HCT116 (cell line): ENCODE data around the gene KLHL40. TPM values are rescaled to one million over a fixed set of nuclear protein-coding genes. Genes with fewer than 3 reads are reported as not detected.

Experiments
- ATAC-seq: fragments of 200-7000 bp; cut with Tn5 transposase; 2 replicates; pipeline ENCODE4 v1.9.1; 2020; ENCODE audit warnings: mild to moderate bottlenecking, moderate library complexity
- BruUV-seq: library from RNA; stranded (reverse); fragments of 400-500 nt; replicated peaks from 2 replicates; lab custom pipeline; 2021; lab: Mats Ljungman, UMichigan
- CTCF ChIA-PET: fragments of 300-600 bp; sonication (Branson Sonifier 250); formaldehyde crosslinking; loops from one replicate; lab custom pipeline; 2021; ENCODE audit warnings: antibody characterized with exemption; lab: Charles Lee
- POLR2A ChIA-PET: fragments of 300-600, 350-600 bp; sonication (Branson Sonifier 250); formaldehyde crosslinking; loops from one replicate; lab custom pipeline; 2021; ENCODE audit warnings: antibody characterized with exemption; lab: Charles Lee
- RAD21 ChIA-PET, 2 experiments: fragments of 300-600 bp; sonication (Branson Sonifier 250); formaldehyde crosslinking; loops; one replicate each; lab custom pipeline; 2023; ENCODE audit warnings: low total read pairs in 2 of 2; ENCODE audit not compliant: uncharacterized antibody in 2 of 2, unreplicated experiment in 2 of 2, low non-redundant PET in 1 of 2; lab: Charles Lee
- DNase-seq: peaks from one replicate; pipeline ENCODE4 v3.0.0-alpha.2; 2010; ENCODE audit warnings: low read depth, low spot score
- H2AFZ ChIP-seq: fragments of 200-600 bp; shearing (Covaris generic), sonication (generic); 2 replicates; pipeline ENCODE4 v1.6.1; 2017; ENCODE audit warnings: low read depth, mixed run types, mixed read lengths, antibody characterized with exemption, low read length; ENCODE audit not compliant: poor library complexity, severe bottlenecking
- H3K27ac ChIP-seq: 2 replicates; pipeline ENCODE4 v1.5.1; 2012; ENCODE audit warnings: low read depth, low read length
- H3K27me3 ChIP-seq: fragments of 200-600 bp; sonication (generic); 2 replicates; pipeline ENCODE4 v1.6.1; 2016; ENCODE audit warnings: mixed run types, low read length, mixed read lengths; ENCODE audit not compliant: insufficient read depth
- H3K36me3 ChIP-seq, 2 experiments: fragments of 200-500 bp in 1 of 2; fragments of 200-600 bp in 1 of 2; sonication (Bioruptor generic) in 1 of 2; sonication (generic) in 1 of 2; 2 replicates each; pipeline versions ENCODE4 v1.5.1 to v1.6.1; 2014 to 2016; ENCODE audit warnings: low read length in 2 of 2, inconsistent platforms in 1 of 2, mixed read lengths in 1 of 2, mixed run types in 1 of 2; ENCODE audit not compliant: insufficient read depth in 2 of 2, control insufficient read depth in 1 of 2
- H3K4me1 ChIP-seq, 2 experiments: fragments of 200-600 bp in 1 of 2; sonication (generic) in 1 of 2; 2 replicates each; pipeline versions ENCODE4 v1.5.1 to v1.6.1; 2012 to 2017; ENCODE audit warnings: low read length in 2 of 2, inconsistent platforms in 1 of 2, mild to moderate bottlenecking in 1 of 2, mixed read lengths in 1 of 2, mixed run types in 1 of 2, moderate library complexity in 1 of 2; ENCODE audit not compliant: insufficient read depth in 2 of 2, control insufficient read depth in 1 of 2
- H3K4me2 ChIP-seq: fragments of 200-600 bp; sonication (generic); 2 replicates; pipeline ENCODE4 v1.6.1; 2017; ENCODE audit warnings: mixed run types, low read length, mixed read lengths
- H3K4me3 ChIP-seq, 2 experiments: fragments of 200-600 bp in 1 of 2; sonication (generic) in 1 of 2; replicated peaks in 1 of 2; 2 replicates each; pipeline ENCODE4 v1.5.1; 2011 to 2016; ENCODE audit warnings: low read length in 2 of 2, control low read depth in 1 of 2, low read depth in 1 of 2, mild to moderate bottlenecking in 1 of 2, mixed read lengths in 1 of 2, mixed run types in 1 of 2
- H3K79me2 ChIP-seq: fragments of 200-600 bp; sonication (generic); 2 replicates; pipeline ENCODE4 v1.6.1; 2017; ENCODE audit warnings: mild to moderate bottlenecking, mixed run types, low read length, moderate library complexity, mixed read lengths; ENCODE audit not compliant: insufficient read depth
- H3K9ac ChIP-seq: fragments of 200-600 bp; sonication (generic); 2 replicates; pipeline ENCODE4 v1.6.1; 2016; ENCODE audit warnings: low read length, mixed read lengths
- H3K9me2 ChIP-seq: fragments of 200-600 bp; sonication (generic), shearing (Covaris generic); 2 replicates; pipeline ENCODE4 v1.6.1; 2017; ENCODE audit warnings: mixed run types, mild to moderate bottlenecking, moderate library complexity; ENCODE audit not compliant: insufficient read depth
- H3K9me3 ChIP-seq, 2 experiments: fragments of 200-500 bp in 1 of 2; fragments of 200-600 bp in 1 of 2; sonication (Bioruptor generic) in 1 of 2; sonication (generic) in 1 of 2; 2 replicates each; pipeline ENCODE4 v1.6.1; 2014 to 2017; ENCODE audit warnings: low read length in 2 of 2, mixed read lengths in 2 of 2, inconsistent platforms in 1 of 2, low read depth in 1 of 2, mild to moderate bottlenecking in 1 of 2, mixed run types in 1 of 2, moderate library complexity in 1 of 2; ENCODE audit not compliant: control insufficient read depth in 1 of 2, insufficient read depth in 1 of 2
- H4K20me1 ChIP-seq: fragments of 200-600 bp; sonication (generic), shearing (Covaris generic); 2 replicates; pipeline ENCODE4 v1.6.1; 2017; ENCODE audit warnings: mixed run types, mild to moderate bottlenecking, moderate library complexity; ENCODE audit not compliant: insufficient read depth
- CBX3 ChIP-seq: IDR thresholded peaks from 2 replicates; pipeline ENCODE4 v1.6.1; 2012; ENCODE audit warnings: low read depth
- CEBPB ChIP-seq: IDR thresholded peaks from 2 replicates; pipeline ENCODE4 v1.6.1; 2012; ENCODE audit warnings: low read depth
- EGR1 ChIP-seq: IDR thresholded peaks from 2 replicates; pipeline ENCODE4 v1.6.1; 2012; ENCODE audit warnings: low read depth
- ELF1 ChIP-seq: IDR thresholded peaks from 2 replicates; pipeline ENCODE4 v1.6.1; 2012; ENCODE audit warnings: low read depth, borderline replicate concordance
- EZH2 ChIP-seq: fragments of 200-600 bp; sonication (generic); IDR thresholded peaks from 2 replicates; pipeline ENCODE4 v1.6.1; 2017; ENCODE audit warnings: antibody characterized with exemption, mixed run types
- FOSL1 ChIP-seq: IDR thresholded peaks from 2 replicates; pipeline ENCODE4 v1.6.1; 2012; ENCODE audit warnings: low read depth
- JUND ChIP-seq: IDR thresholded peaks from 2 replicates; pipeline ENCODE4 v1.6.1; 2012
- MAX ChIP-seq: IDR thresholded peaks from 2 replicates; pipeline ENCODE4 v1.6.1; 2012
- POLR2A ChIP-seq: IDR thresholded peaks from 2 replicates; pipeline ENCODE4 v1.7.0; 2011; ENCODE audit warnings: borderline replicate concordance; ENCODE audit not compliant: insufficient read depth, insufficient read length; ENCODE audit errors: extremely low read depth
- POLR2AphosphoS5 ChIP-seq: IDR thresholded peaks from 2 replicates; pipeline ENCODE4 v1.6.1; 2011; ENCODE audit warnings: mild to moderate bottlenecking, low read depth, low read length, moderate library complexity
- RAD21 ChIP-seq: IDR thresholded peaks from 2 replicates; pipeline ENCODE4 v1.6.1; 2012; ENCODE audit warnings: low read depth, mild to moderate bottlenecking
- REST ChIP-seq: IDR thresholded peaks from 2 replicates; pipeline ENCODE4 v1.6.1; 2012; ENCODE audit warnings: low read depth
- SP1 ChIP-seq: IDR thresholded peaks from 2 replicates; pipeline ENCODE4 v1.6.1; 2012; ENCODE audit warnings: low read depth
- SRF ChIP-seq: IDR thresholded peaks from 2 replicates; pipeline ENCODE4 v1.6.1; 2012; ENCODE audit warnings: low read depth
- TCF7L2 ChIP-seq: IDR thresholded peaks from 2 replicates; pipeline ENCODE4 v1.7.0; 2011; ENCODE audit warnings: borderline replicate concordance, inconsistent platforms; ENCODE audit not compliant: insufficient read depth, insufficient read length; ENCODE audit errors: extremely low read depth
- YY1 ChIP-seq: IDR thresholded peaks from 2 replicates; pipeline ENCODE4 v1.6.1; 2011; ENCODE audit warnings: low read length, low read depth, moderate library complexity, mild to moderate bottlenecking; ENCODE audit not compliant: insufficient replicate concordance; ENCODE audit errors: extremely low read depth
- ZBTB33 ChIP-seq: IDR thresholded peaks from 2 replicates; pipeline ENCODE4 v1.6.1; 2011; ENCODE audit warnings: mild to moderate bottlenecking, low read length, moderate library complexity; ENCODE audit not compliant: insufficient replicate concordance; ENCODE audit errors: extremely low read depth
- ZFX ChIP-seq: fragments of 450-650 bp; IDR thresholded peaks from 2 replicates; pipeline ENCODE4 v1.6.1; 2017
- intact Hi-C: fragments of 100-400 bp; cut with micrococcal nuclease; formaldehyde crosslinking; loops from 2 replicates; pipeline ENCODE4 v1.10.0; 2022
- total RNA-seq: library from RNA; stranded (reverse); gene quantifications from one replicate; pipeline ENCODE4 v1.2.1, GENCODE V29; 2021; ENCODE audit not compliant: unreplicated experiment
- TF ChIP-seq, protein P1 (sequence below): IDR thresholded peaks from 2 replicates; pipeline ENCODE4 v1.6.1; 2012

Gene KLHL40
- total RNA-seq, 1 experiment from 2014 or later = not detected

DNA sequence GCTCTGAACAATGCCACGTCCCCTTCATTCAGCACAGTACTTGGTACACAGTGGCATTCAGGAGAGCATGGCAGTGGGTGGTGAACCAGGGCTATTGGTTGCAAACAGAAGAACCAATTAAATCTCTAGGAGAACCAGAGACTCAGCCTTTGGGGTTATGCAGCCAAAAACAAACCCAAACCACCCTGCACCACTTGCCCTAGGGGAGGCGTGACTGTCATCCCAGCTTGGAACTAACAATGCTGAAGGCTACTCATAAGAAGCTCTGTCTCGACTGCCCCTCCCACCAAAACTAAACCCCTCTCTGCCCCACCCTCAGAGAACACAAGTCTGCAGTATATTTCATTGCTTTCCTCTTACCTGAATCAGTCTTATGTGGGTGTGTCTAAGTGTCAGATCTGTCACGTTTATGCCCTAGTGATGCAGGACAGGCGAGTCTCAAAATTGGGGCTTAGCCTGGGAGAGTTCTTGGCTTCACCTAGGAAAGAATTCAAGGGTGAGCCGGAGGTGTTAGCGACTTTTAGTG, 15.2 kb upstream of the KLHL40 start:
- Histone ChIP-seq H3K36me3 (no peaks in the 10 kb centered on the region), H4K20me1 (no peaks in the 10 kb centered on the region)
- TF ChIP-seq CBX3 = no peak
- TF ChIP-seq MAX = no peak
- no peak for TF ChIP-seq ELF1
- no peak for TF ChIP-seq FOSL1
- TF ChIP-seq CEBPB = no peak
- no peak for TF ChIP-seq SRF
- no peak for TF ChIP-seq RAD21
- TF ChIP-seq ZBTB33 = no peak
- TF ChIP-seq EZH2 = no peak
- no peak for TF ChIP-seq SP1
- TF ChIP-seq TCF7L2 = no peak
- TF ChIP-seq ZFX = no peak
- TF ChIP-seq POLR2A = no peak
- no peak for TF ChIP-seq JUND
- TF ChIP-seq POLR2AphosphoS5 = no peak
- TF ChIP-seq, protein P1, sequence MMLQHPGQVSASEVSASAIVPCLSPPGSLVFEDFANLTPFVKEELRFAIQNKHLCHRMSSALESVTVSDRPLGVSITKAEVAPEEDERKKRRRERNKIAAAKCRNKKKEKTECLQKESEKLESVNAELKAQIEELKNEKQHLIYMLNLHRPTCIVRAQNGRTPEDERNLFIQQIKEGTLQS = no peak
- TF ChIP-seq YY1 = no peak
- no peak for TF ChIP-seq EGR1
- no peak for TF ChIP-seq REST
- TF ChIP-seq, all 23 proteins: peak for 0
- Histone ChIP-seq H3K9ac (no peak overlapping the region), H3K4me1 (no peaks in the 10 kb centered on the region), H2AFZ (no peak overlapping the region), H3K4me2 (no peak overlapping the region), H3K9me2 (no peaks in the 10 kb centered on the region), H3K79me2 (no peaks in the 10 kb centered on the region), H3K4me3 (no peak overlapping the region), H3K9me3 (no peaks in the 10 kb centered on the region), H3K27me3 (no peaks in the 10 kb centered on the region), H3K27ac (no peak overlapping the region)
- ChIA-PET POLR2A (no interaction called here), RAD21 (no interaction called here), CTCF (no interaction called here)
- intact Hi-C loops = no loop called here
- BruUV-seq = no TSS peak
- DNase-seq (no peak), ATAC-seq (no peak)
